Glutamatergic neuron (in vitro differentiated cells): Measurements from ENCODE around the gene GARRE1. TPM values are rescaled to one million over a fixed set of nuclear protein-coding genes. Genes with fewer than 3 reads are reported as not detected.

Source experiments
- DNase-seq: peaks from one replicate; pipeline ENCODE4 v3.0.0; 2022
- H3K27ac Mint-ChIP-seq: one replicate; pipeline ENCODE4 v1.8.0; 2020; ENCODE audit warnings: mild to moderate bottlenecking, mixed read lengths, inconsistent platforms; ENCODE audit not compliant: unreplicated experiment
- H3K27me3 Mint-ChIP-seq: one replicate; pipeline ENCODE4 v1.8.0; 2020; ENCODE audit warnings: mild to moderate bottlenecking, moderate library complexity, mixed read lengths, inconsistent platforms; ENCODE audit not compliant: unreplicated experiment
- H3K36me3 Mint-ChIP-seq: one replicate; pipeline ENCODE4 v1.8.0; 2020; ENCODE audit warnings: mild to moderate bottlenecking, mixed read lengths, inconsistent platforms; ENCODE audit not compliant: unreplicated experiment
- H3K4me1 Mint-ChIP-seq: one replicate; pipeline ENCODE4 v1.8.0; 2020; ENCODE audit warnings: mild to moderate bottlenecking, low read depth, mixed read lengths, inconsistent platforms; ENCODE audit not compliant: unreplicated experiment
- H3K4me3 Mint-ChIP-seq: one replicate; pipeline ENCODE4 v1.8.0; 2020; ENCODE audit warnings: mild to moderate bottlenecking, mixed read lengths, inconsistent platforms; ENCODE audit not compliant: unreplicated experiment
- H3K9me3 Mint-ChIP-seq: one replicate; pipeline ENCODE4 v1.8.0; 2020; ENCODE audit warnings: mild to moderate bottlenecking, moderate library complexity, mixed read lengths, inconsistent platforms; ENCODE audit not compliant: unreplicated experiment
- total RNA-seq: library from RNA; stranded (reverse); fragmentation: NEBNext Ultra II Directional; extraction: Animal tissue kit (Norgen Biotek cat#: 25700); gene quantifications from one replicate; pipeline ENCODE4 v1.2.1, GENCODE V29; 2021; ENCODE audit not compliant: unreplicated experiment
- TF ChIP-seq, protein P1 (sequence below): fragments of 200-600 bp; sonication (generic); IDR thresholded peaks from one replicate; pipeline ENCODE4 v1.5.0; 2021; ENCODE audit not compliant: partially characterized antibody, unreplicated experiment

The GARRE1 gene
- total RNA-seq, 1 donor from 2014 or later: 34.4 TPM

DNA sequence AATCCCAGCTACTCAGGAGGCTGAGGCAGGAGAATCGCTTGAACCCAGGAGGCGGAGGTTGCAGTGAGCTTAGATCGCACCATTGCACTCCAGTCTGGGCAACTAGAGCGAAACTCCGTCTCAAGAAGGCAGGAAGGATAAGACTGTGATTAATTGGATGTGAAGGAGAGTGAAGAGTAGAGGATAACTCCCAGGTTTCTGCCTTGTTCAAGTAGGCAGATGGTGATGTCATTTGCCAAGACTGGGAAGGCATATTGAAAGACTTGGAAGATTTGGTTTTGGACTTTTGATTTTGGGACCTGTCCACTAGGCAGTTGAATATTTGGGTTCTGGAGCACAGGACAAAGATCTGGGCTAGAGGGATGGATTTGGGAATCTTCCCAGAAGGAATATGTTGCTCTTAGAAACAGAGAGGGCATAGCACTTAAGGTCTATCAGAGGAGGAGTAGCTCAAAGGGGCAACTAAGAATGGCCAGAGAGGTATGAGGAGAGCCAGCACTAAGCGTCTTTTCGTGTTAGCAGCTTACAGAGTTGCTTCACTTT, 20.0 kb downstream of the GARRE1 start:
- Mint-ChIP-seq H3K4me1 (peaks cover 18% of the 10 kb centered on the region), H3K4me3 (no peak overlapping the region), H3K36me3 (no peaks in the 10 kb centered on the region)

DNA sequence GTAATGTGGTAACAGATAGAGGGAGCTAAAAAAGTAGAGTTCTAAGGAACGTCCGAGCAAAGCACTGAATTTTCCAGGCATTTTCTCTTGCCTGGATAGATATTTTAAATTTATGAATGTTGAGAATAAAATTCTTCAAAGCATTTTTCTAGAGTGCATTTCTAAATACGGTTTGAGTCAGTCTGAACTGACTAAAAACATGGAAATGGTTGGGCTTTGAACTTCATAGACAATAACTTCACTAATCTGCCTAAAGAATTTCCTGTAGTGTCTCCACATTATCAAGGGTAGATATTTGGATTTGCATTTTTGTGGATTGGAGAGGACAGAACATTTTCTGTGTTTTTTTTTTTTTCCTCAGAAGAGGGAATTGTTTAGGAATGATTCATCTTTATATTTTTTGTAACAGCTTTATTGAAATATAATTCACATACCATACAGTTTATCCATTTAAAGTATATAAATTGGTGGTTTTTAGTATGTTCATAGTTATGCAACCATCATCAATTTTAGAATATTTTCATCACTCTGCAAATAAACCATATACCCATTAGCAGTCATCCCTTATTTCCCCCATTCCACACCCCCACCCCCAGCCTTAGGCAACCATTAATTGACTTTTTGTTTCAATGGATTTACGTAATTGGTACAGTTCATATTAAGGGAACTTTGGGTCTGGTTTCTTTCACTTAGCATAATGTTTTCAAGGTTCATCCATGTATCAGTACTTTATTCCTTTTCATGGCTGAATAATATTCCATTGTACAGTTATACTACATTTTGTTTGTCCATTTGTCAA, 20.7 kb downstream of the GARRE1 start:
- no peak for DNase-seq
- TF ChIP-seq, protein P1, sequence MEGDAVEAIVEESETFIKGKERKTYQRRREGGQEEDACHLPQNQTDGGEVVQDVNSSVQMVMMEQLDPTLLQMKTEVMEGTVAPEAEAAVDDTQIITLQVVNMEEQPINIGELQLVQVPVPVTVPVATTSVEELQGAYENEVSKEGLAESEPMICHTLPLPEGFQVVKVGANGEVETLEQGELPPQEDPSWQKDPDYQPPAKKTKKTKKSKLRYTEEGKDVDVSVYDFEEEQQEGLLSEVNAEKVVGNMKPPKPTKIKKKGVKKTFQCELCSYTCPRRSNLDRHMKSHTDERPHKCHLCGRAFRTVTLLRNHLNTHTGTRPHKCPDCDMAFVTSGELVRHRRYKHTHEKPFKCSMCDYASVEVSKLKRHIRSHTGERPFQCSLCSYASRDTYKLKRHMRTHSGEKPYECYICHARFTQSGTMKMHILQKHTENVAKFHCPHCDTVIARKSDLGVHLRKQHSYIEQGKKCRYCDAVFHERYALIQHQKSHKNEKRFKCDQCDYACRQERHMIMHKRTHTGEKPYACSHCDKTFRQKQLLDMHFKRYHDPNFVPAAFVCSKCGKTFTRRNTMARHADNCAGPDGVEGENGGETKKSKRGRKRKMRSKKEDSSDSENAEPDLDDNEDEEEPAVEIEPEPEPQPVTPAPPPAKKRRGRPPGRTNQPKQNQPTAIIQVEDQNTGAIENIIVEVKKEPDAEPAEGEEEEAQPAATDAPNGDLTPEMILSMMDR: no peak
- Mint-ChIP-seq H3K4me3 (no peak overlapping the region), H3K36me3 (no peaks in the 10 kb centered on the region), H3K9me3 (peaks cover 5% of the 10 kb centered on the region), H3K27ac (no peak overlapping the region), H3K4me1 (peaks cover 13% of the 10 kb centered on the region), H3K27me3 (peaks cover 3% of the 10 kb centered on the region)

More for the DNA sequence above, 20.0 kb downstream of the GARRE1 start:
- H3K27me3 Mint-ChIP-seq: no peaks in the 10 kb centered on the region
- no peak for DNase-seq
- TF ChIP-seq, protein P1: no peak
- H3K9me3 Mint-ChIP-seq: peaks cover 3% of the 10 kb centered on the region
- no peak overlapping the region for H3K27ac Mint-ChIP-seq

DNA sequence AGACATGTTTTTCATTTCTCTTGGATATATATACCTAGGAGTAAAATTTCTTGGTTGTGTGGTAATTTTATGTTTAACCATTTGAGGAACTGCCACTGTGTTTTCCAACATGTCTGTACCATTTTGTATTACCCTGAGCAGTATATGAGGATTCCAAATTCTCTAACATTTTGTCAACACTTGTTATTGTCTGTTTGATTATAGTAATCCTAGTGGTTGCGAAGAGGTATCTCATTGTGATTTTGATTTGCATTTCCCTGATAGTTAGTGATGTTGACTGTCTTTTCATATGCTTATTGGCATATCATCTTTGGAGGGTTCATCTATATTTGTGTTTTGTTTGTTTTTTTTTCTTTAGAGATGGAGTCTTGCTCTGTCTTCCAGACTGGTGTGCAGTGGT, 21.4 kb downstream of the GARRE1 start:
- Mint-ChIP-seq H3K27ac (no peak overlapping the region), H3K9me3 (peaks cover 10% of the 10 kb centered on the region), H3K4me3 (no peak overlapping the region), H3K4me1 (peaks cover 10% of the 10 kb centered on the region), H3K36me3 (no peaks in the 10 kb centered on the region), H3K27me3 (peaks cover 5% of the 10 kb centered on the region)
- TF ChIP-seq, protein P1: no peak
- DNase-seq: no peak

DNA sequence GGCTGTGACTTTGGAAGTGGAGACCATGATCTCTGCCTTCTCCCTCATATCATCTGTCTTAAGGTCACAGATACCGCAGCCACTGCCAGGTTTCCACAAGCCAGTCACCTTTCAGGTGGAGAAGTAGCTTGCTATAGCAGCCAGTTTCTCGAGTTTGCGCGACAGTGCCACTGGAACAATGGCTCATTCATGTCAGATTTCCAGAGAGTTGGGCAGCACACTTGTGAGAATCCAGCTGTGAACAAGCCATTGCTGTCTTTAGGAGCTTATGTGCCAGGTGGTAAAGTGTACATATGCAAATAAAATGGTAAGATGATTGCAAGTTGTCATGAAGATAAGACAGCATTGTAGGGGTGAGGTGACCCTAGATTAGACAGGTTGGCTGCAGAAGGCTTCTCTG, 22.3 kb downstream of the GARRE1 start:
- no peak for DNase-seq
- TF ChIP-seq, protein P1: no peak
- no peak overlapping the region for H3K4me3 Mint-ChIP-seq
- peak overlapping the region; percentile 20 for H3K27ac Mint-ChIP-seq
- H3K9me3 Mint-ChIP-seq: peaks cover 10% of the 10 kb centered on the region
- no peaks in the 10 kb centered on the region for H3K36me3 Mint-ChIP-seq
- H3K4me1 Mint-ChIP-seq: peaks cover 10% of the 10 kb centered on the region
- H3K27me3 Mint-ChIP-seq: peaks cover 5% of the 10 kb centered on the region

DNA sequence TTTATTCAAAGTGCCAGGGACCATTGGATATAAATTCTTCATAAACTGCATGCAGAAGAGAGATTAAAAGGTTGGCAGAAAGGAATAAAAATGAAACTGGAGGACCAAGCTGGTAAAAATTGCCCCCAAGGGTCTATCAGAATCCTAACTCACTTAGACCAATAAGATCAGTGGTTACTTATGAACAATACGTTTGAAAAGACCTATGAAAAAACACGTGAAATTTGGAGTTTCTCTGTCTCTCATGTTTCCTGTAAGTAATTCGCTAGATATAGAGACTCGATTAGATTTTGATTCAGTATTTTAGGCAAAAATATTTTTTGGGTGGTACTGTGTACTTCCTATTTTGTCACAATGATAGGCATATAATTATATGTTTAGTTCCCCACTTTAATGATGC, 22.9 kb downstream of the GARRE1 start:
- TF ChIP-seq, protein P1: no peak
- Mint-ChIP-seq H3K9me3 (peaks cover 12% of the 10 kb centered on the region), H3K27ac (peak overlapping the region; percentile 20), H3K4me1 (peaks cover 10% of the 10 kb centered on the region), H3K27me3 (peaks cover 5% of the 10 kb centered on the region), H3K4me3 (no peak overlapping the region), H3K36me3 (no peaks in the 10 kb centered on the region)
- DNase-seq: no peak
